CD1c-positive myeloid dendritic cell (primary cell): ENCODE results near the gene DCLK1.

ENCODE experiments used
- DNase-seq: peaks from one replicate; pipeline ENCODE4 v3.0.0-alpha.2; 2016; ENCODE audit errors: extremely low spot score

Gene DCLK1

GRCh38 chr13:35859981-35860380 lies 271.2 kb downstream of the DCLK1 start:
- no peak for DNase-seq

GRCh38 chr13:35858665-35859064 lies 272.5 kb downstream of the DCLK1 start:
- no peak for DNase-seq

GRCh38 chr13:35857769-35858168 lies 273.4 kb downstream of the DCLK1 start:
- no peak for DNase-seq

DNA sequence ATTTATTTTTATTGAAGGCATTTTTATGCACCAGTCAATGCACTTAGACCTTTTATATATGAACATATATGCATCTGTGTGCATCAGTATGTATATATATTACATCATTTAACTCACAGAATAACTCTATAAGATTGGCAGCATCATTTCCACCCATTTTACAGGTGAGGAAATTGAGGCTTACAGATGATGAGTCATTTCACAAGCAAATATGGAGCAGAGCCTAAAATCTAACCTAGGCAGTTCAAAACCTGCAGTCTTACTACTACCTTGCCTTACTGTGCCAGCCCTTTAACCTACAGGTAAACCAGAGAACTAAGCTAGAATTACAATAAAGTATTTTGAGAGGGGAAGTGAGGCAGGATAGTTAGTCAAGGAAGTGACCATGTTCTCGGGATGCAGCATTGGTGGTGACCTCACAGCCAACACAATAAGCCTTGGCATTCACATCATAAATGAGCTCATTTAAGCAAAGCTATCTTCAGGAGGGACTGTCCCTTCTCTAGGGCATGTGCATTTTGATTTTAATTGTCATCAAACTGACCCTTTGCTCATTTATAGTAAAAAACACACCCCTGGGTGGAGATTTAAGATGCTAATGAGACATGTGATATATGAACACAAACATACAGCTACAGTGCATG lies 274.3 kb downstream of the DCLK1 start:
- DNase-seq, result no peak

- no peak for DNase-seq
Measured at GRCh38 chr13:35856084-35856483, 275.1 kb downstream of the DCLK1 start.

GRCh38 chr13:35855531-35856019 lies 275.6 kb downstream of the DCLK1 start:
- DNase-seq, result no peak

DNA sequence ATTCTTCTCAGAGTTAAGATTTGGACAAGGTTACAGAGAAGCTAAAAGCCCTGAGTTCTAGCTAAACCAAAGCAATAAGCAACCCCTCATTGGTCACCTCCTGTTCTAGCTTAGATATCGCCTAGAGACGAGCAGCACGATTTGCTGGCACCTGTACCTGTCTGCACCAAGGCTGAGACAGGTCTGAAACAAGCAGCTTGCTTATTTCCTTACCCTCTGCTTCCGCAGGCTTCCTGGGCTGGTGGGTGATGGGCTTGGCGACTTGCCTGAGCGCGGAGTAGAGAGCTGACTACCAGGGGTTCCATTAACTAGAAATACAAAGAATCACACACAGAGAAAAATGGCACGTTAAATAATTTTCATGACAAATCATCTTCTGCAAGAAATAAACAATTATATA lies 276.9 kb downstream of the DCLK1 start:
- DNase-seq, result no peak

GRCh38 chr13:35851881-35852280 lies 279.3 kb downstream of the DCLK1 start:
- no peak for DNase-seq

DNA sequence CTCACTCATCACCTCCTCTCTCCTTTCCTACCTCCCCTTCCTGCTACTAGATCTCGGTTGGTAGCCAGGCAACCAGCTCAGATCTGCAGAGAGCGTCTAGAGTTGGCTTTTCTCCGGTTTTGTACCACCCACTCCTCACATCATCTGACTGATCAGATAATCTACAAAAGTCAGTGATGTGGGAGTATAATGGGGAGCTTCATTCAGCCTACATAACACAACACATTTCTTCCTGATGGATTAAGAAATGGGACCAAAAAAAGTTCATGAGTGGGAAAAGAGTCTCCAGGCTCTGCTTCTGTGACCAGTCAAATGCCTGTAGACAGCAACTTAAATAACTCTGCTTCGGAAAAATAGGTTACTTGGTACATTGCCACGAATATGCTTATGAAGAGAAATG lies 279.8 kb downstream of the DCLK1 start:
- DNase-seq, result no peak

DNA sequence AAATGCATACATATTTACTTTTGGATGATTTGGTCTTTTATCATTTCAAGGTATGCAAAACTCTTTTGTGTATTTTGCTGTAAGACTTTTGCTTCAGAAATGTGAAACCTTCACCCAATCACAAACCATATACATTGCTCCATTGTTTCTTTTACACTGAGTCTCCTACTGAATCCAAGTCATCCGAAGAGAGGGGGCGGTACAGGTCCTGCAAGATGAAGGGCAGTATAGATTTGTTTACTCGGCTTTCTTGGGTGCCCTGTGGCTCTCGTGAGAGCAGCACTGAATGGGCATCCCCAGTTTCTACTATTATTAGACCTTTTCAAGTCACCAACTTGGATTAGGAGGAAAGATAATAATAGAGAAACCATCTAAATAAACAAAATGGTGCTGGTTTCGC lies 280.6 kb downstream of the DCLK1 start:
- DNase-seq, result no peak

- no peak for DNase-seq
Measured at GRCh38 chr13:35849256-35849644, 281.9 kb downstream of the DCLK1 start.

- no peak for DNase-seq
Measured at GRCh38 chr13:35848336-35849255, 282.6 kb downstream of the DCLK1 start.

DNA sequence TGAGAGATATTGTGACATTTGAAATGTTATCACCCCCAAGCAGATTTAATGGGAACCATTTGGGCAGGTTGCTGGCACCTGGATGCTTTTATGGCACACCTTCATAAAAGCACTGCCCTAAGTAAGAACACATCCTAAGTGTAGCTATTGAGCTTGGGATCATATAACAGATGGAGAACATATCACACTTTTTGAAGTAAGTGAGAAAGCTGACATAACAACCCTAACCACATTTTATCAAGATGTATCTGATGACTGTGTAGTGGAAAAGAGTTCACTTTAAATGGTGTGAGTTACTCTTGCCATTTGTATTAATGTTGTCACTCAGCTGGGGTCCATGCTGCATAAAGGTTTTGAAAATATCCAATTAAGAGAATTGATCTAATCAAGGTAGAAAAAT lies 287.9 kb downstream of the DCLK1 start:
- DNase-seq, result no peak

GRCh38 chr13:35841060-35841521 lies 290.1 kb downstream of the DCLK1 start:
- DNase-seq, result no peak

GRCh38 chr13:35839806-35840205 lies 291.4 kb downstream of the DCLK1 start:
- no peak for DNase-seq

- no peak for DNase-seq
Measured at GRCh38 chr13:35838356-35838755, 292.8 kb downstream of the DCLK1 start.

DNA sequence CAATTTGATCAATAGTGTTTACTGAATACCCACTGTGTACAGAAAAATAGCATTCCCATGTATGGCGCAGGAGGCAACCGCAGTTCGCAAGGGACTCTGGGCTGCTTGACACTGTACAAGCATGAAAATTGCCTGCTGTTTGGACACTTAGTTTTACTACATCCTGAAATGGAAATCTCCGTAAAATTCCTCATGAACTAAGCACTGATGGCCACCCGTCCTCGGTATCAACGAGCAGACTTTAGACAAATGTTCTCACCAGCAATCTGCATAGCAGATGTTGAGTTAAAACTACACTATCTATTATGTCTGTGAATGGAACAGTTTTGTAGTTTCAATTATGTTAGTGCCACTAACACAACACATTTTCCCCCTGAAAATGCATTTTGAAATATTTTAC lies 294.7 kb downstream of the DCLK1 start:
- DNase-seq, result no peak

DNA sequence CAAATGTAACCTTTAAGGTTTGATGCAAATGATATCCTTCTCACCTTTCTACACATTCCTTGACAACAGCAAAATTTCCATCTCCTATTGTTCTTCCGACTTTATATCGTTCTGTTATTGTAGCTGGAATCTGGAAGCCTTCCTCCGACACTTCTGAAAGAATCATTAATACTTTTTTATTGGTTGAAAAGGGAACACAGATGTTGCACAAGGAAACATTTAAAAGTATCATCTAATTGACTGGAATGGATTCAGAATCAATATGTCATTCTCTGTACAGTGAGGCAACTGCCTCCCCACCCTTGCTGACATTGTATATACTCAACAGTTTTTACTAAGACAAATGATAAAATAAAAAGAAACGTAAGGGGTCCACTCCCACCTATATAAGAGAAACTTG lies 295.2 kb downstream of the DCLK1 start:
- DNase-seq, result no peak

GRCh38 chr13:35833608-35834275 lies 297.4 kb downstream of the DCLK1 start:
- DNase-seq, result no peak

GRCh38 chr13:35833031-35833430 lies 298.2 kb downstream of the DCLK1 start:
- DNase-seq, result no peak

DNA sequence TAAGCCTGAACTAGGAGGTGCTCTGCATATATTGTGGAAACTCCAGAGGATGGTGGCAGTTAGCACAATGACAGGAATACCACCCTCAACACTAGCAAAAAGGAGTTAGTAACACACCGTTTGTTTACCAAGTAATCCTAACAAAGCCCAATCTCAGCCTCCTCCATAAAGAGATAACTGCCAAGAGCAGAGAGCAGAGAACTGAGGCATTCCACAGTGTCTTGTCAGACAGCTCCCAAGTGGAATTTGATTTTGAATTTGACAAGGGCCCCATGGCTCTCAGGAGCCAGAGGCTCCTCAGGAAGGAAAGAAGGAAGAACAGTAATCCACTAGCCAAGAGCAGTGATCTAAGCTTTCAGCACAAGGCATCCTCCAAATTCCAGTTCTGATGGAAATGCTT lies 298.6 kb downstream of the DCLK1 start:
- no peak for DNase-seq

- no peak for DNase-seq
Measured at GRCh38 chr13:35830850-35831450, 300.2 kb downstream of the DCLK1 start.
